Chondrocyte (in vitro differentiated cells): ENCODE data around the gene BAIAP2L2. TPM values are rescaled to one million over a fixed set of nuclear protein-coding genes. Genes with fewer than 3 reads are reported as not detected.

Experiments used
- DNase-seq: peaks from one replicate; pipeline ENCODE4 v3.0.0; 2021; ENCODE audit warnings: mixed read lengths, low spot score
- H3K27ac Mint-ChIP-seq: one replicate; pipeline ENCODE4 v1.8.0; 2021; ENCODE audit warnings: mild to moderate bottlenecking, moderate library complexity, mixed read lengths; ENCODE audit not compliant: unreplicated experiment
- H3K27me3 Mint-ChIP-seq: 2 replicates; pipeline ENCODE4 v1.8.0; 2021; ENCODE audit warnings: low read depth, mixed read lengths
- H3K36me3 Mint-ChIP-seq: 2 replicates; pipeline ENCODE4 v1.8.0; 2021; ENCODE audit warnings: low read depth, mixed read lengths
- H3K4me1 Mint-ChIP-seq: 2 replicates; pipeline ENCODE4 v1.8.0; 2021; ENCODE audit warnings: low read depth, mild to moderate bottlenecking, mixed read lengths
- H3K4me3 Mint-ChIP-seq: one replicate; pipeline ENCODE4 v1.8.0; 2021; ENCODE audit warnings: mild to moderate bottlenecking, moderate library complexity, mixed read lengths; ENCODE audit not compliant: unreplicated experiment
- H3K9me3 Mint-ChIP-seq: 2 replicates; pipeline ENCODE4 v1.8.0; 2021; ENCODE audit warnings: low read depth, mixed read lengths
- total RNA-seq: library from RNA; stranded (reverse); gene quantifications from 3 replicates; pipeline ENCODE4 v1.2.1, GENCODE V29; 2021
- TF ChIP-seq, protein P1 (sequence below): fragments of 200-600 bp; sonication (generic); IDR thresholded peaks from 2 replicates; pipeline ENCODE4 v1.5.0; 2021; ENCODE audit warnings: antibody characterized with exemption, mild to moderate bottlenecking, moderate library complexity

Gene BAIAP2L2
- total RNA-seq, 1 donor from 2014 or later, result 0.42 TPM

DNA sequence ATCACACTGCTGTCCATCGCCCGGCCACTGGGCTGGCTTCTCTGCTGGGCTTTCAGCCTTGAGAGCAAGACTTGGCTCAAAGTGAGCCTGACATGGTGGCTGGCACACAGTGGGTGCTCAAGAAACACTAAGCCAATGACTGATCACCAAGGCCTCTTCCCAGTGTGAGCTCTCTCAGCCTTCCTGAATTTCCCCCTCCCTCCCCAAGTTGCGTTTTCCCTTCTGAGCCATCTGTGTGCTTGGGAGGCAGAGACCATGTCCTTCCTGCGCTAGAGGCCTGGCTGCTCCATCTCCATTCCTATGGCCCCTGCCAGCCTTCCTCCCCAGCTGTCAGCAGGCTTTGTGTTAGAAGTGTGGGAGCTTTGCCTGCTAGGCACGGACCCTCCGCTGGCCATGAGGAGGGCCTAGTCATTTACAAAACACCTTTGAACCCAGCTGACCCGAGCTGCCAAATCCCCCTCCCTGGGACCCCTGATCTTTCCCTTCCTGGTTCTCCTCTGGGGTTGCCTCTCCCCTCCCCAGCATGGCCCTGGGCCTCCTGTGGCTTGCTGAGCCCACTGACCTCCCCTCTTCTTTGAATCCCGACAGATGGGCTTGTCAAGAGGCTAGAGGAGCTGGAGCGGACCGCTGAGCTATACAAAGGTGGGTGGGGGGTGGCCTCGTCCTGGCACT, 40.1 kb downstream of the BAIAP2L2 start:
- TF ChIP-seq, protein P1, sequence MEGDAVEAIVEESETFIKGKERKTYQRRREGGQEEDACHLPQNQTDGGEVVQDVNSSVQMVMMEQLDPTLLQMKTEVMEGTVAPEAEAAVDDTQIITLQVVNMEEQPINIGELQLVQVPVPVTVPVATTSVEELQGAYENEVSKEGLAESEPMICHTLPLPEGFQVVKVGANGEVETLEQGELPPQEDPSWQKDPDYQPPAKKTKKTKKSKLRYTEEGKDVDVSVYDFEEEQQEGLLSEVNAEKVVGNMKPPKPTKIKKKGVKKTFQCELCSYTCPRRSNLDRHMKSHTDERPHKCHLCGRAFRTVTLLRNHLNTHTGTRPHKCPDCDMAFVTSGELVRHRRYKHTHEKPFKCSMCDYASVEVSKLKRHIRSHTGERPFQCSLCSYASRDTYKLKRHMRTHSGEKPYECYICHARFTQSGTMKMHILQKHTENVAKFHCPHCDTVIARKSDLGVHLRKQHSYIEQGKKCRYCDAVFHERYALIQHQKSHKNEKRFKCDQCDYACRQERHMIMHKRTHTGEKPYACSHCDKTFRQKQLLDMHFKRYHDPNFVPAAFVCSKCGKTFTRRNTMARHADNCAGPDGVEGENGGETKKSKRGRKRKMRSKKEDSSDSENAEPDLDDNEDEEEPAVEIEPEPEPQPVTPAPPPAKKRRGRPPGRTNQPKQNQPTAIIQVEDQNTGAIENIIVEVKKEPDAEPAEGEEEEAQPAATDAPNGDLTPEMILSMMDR, result no peak
- Mint-ChIP-seq H3K9me3 (no peaks in the 10 kb centered on the region), H3K27me3 (no peaks in the 10 kb centered on the region), H3K4me1 (peaks cover 24% of the 10 kb centered on the region), H3K36me3 (peaks cover 10% of the 10 kb centered on the region), H3K4me3 (no peak overlapping the region), H3K27ac (peak overlapping the region; percentile 97)
- no peak for DNase-seq

DNA sequence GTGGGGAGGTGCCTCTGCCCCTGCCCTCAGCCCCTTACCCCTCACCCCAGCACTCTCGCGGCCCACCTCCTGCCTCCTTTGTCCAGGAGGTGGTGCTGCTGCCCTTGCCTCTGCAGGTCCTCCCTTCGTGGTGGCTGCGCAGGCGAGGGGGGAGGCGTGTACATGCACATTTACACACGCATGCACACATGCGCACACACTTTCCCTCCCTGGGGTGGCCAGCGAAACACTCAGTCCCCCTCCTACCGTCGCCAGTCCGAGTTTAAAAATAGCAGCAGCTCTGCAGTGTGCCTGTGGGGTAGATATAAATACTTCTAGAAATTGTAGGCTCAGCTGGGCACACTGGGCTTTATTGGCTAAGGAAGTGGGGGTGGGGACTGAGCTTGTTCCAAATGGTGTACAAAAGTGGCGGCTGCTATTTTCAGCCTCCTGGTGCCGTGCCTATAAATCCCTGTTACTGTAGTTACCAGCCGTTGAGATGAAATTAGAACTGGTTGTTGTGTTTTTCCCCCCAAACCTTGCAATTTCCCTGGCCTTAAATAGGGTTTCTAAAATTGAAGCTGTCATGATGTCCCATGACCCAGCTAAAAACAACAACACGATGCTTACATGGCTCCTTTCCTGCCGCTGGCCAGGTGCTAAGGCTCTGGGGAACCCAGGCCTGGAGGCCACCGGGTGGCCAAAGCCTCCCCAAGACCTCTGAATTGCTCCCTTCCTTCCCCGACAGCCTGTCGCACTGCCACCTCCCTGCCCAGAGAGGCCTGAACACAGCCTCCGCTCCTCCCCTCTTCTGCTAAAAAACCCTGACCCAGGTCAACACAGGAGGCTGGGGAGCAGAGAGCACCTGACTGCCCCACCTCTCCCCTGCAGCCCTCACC, 40.9 kb downstream of the BAIAP2L2 start:
- Mint-ChIP-seq H3K36me3 (peaks cover 14% of the 10 kb centered on the region), H3K9me3 (no peaks in the 10 kb centered on the region), H3K27ac (peak overlapping the region; percentile 97), H3K4me1 (peaks cover 24% of the 10 kb centered on the region), H3K27me3 (no peaks in the 10 kb centered on the region), H3K4me3 (peak overlapping the region; percentile 51)
- TF ChIP-seq, protein P1, result peak; percentile 99
- no peak for DNase-seq

DNA sequence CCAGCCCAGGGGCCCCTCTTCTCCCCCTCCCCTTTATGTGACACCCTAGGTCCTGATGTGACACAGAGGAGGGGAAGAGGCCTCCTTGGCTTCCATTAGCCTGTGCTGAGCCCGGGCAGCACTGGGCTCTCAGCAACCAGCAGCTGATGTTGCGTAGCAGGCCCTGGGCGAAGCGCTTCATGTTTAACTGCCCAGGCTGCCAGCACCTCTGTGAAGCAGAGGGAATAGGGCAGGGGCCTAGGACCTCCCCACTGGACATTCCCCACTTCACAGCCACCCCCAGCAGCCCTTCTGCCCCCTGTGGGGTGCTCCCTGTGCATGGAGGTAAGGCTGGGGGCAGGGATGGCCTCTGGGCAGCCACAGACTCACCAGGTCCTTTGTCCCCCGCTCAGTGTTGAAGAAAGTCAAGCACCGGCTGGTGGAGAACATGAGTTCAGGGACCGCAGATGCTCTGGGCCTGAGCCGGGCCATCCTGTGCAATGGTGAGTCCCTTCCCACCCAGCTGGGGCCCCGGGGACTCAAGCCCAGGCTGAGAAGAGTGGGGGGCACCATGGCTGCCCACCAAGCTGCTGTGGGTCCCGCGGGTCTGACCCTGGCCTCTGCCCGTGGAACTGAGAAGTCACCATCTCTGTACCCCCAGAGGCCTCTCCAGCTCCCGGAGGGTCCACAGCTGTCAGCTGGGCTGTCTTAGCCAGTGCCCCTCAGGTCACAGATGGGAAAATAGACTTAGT, 41.7 kb downstream of the BAIAP2L2 start:
- H3K36me3 Mint-ChIP-seq, result peaks cover 14% of the 10 kb centered on the region
- no peaks in the 10 kb centered on the region for H3K27me3 Mint-ChIP-seq
- H3K4me3 Mint-ChIP-seq, result peak overlapping the region; percentile 51
- no peaks in the 10 kb centered on the region for H3K9me3 Mint-ChIP-seq
- no peak for DNase-seq
- peak overlapping the region; percentile 97 for H3K27ac Mint-ChIP-seq
- peaks cover 24% of the 10 kb centered on the region for H3K4me1 Mint-ChIP-seq
- TF ChIP-seq, protein P1, result no peak

DNA sequence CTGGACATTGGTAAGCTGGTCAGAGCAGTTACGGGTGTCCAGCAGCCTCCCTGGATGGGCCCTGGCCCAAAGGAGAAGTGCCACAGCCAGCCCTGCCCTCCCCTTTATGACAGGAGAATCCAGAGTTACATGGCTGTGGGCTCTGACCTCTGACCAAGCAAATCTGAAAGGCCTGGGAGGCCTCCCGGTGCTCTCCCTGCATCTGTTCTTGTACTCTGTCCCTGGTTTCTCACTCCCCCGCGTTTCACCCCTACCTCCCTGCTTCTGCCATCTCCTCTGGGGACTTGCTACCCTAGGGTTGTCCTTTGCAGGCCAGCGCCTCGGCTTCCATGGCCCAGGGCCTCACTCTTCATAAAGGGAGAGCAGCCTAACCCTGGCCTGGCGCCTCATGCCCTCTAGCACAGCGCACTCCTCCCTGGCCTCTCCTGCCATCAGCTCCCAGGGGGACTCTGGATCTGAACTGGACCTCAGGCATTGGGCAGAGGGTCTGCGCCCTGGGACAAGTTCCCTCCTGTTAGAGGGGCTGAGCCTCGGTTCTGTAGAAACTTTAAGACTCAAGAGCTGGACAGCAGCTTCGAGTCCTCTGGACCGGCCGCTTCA, 42.6 kb downstream of the BAIAP2L2 start:
- peaks cover 14% of the 10 kb centered on the region for H3K36me3 Mint-ChIP-seq
- H3K9me3 Mint-ChIP-seq, result no peaks in the 10 kb centered on the region
- H3K27ac Mint-ChIP-seq, result peak overlapping the region; percentile 22
- no peaks in the 10 kb centered on the region for H3K27me3 Mint-ChIP-seq
- no peak for DNase-seq
- H3K4me3 Mint-ChIP-seq, result no peak overlapping the region
- TF ChIP-seq, protein P1, result no peak
- H3K4me1 Mint-ChIP-seq, result peaks cover 24% of the 10 kb centered on the region

DNA sequence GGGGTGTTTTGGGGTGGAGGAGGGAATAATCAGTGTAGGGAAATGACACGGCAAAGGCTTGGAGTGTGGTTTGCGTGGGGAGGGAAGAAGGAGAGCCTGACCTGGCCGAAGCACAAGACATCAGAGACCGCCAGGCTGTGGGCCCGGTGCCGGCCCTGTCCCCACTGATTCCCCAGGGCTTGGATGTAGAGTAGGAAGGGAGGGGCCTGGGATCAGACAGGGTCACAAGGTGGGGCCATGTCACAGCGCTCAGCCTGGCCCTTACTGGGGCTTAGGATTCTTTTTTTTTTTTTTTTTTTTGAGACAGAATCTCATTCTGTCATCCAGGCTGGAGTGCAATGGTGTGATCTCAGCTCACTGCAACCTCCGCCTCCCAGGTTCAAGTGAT, 43.5 kb downstream of the BAIAP2L2 start:
- no peaks in the 10 kb centered on the region for H3K9me3 Mint-ChIP-seq
- H3K27ac Mint-ChIP-seq, result no peak overlapping the region
- peaks cover 24% of the 10 kb centered on the region for H3K4me1 Mint-ChIP-seq
- H3K36me3 Mint-ChIP-seq, result peaks cover 14% of the 10 kb centered on the region
- H3K27me3 Mint-ChIP-seq, result no peaks in the 10 kb centered on the region
- TF ChIP-seq, protein P1, result no peak
- H3K4me3 Mint-ChIP-seq, result no peak overlapping the region
- no peak for DNase-seq
